ENCODE results near the gene MOSPD3. TPM values are rescaled to one million over a fixed set of nuclear protein-coding genes. Genes with fewer than 3 reads are reported as not detected.

MOSPD3 gene
- total and polyA plus RNA-seq, 2 of the 13 experiments (the other 11 are each of a cell fraction or from before 2014, with no cell fraction given) = 7.6 to 8.8 TPM

DNA sequence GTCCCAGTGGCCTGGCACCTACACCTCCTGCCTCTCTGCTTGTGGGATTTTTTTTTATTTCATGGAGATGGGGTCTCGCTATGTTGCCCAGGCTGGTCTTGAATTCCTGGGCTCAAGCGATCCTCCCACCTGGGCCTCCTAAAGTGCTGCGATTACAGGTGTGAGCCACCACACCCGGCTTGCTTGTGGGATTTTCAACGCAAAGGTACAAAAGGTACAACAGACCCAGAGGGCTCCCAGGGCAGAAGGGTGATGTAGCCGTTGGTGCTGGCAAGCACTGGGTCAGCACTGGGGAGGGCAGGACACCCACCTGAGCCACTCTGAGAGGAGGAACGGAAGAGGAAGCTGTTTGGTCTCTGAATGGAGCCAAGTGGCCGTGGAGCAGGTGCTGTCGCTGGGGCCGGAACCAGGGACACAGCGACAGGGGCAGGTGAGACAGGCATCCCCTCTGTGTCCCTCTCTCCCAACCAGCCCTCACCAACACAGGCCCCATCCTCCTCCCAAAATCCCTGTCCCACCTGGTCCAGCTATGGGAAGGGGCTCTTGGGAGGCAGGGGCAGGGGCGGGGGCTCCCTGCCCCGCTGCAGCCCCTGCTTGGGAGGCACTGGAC is 35.9 kb upstream of the MOSPD3 start:
- WGBS (ENCODE audit: low lambda C conversion rate) = 100% methylated on average over 11 of the region's 13 CpGs
- Histone ChIP-seq H3K36me3 (replicated peaks in 1 of 2; ENCODE audit: control insufficient read depth in 1 of 2, insufficient read depth in 2 of 2, low read length in 2 of 2) (peaks cover 13 to 28% of the 10 kb centered on the region in 2 experiments; a peak in 4 of 5 replicates), H3K9me3 (ENCODE audit: low read length) (no peaks in the 10 kb centered on the region), H3K79me2 (ENCODE audit: insufficient read depth, low read length) (no peaks in the 10 kb centered on the region), H3K4me3 (replicated peaks in 1 of 3; ENCODE audit: insufficient read depth in 1 of 3, low read depth in 2 of 3, low read length in 3 of 3) (no peak overlapping the region), H3K27me3 (ENCODE audit: control insufficient read depth in 1 of 2, insufficient read depth in 2 of 2, low read length in 2 of 2) (no peaks in the 10 kb centered on the region), H3K4me1 (ENCODE audit: insufficient read depth, low read length) (peaks cover 18% of the 10 kb centered on the region), H3K4me2 (ENCODE audit: low read depth, low read length) (no peak overlapping the region), H3K27ac (ENCODE audit: extremely low read length, insufficient read depth, low read length) (no peak overlapping the region), H3K9ac (ENCODE audit: insufficient read depth, low read depth, low read length) (no peak overlapping the region), H2AFZ (ENCODE audit: low read length) (no peak overlapping the region), H4K20me1 (ENCODE audit: insufficient read depth, low read length) (no peaks in the 10 kb centered on the region)
- no peak for ATAC-seq
- in situ Hi-C loops (cut with HindIII; ENCODE audit: extremely low pct_ligation_motif_present, low pct_unique_long_range_greater_than_20kb) = no loop called here
- POLR2A ChIA-PET = interaction anchor here (2.1 kb wide), 1 partner anchor 10 kb away, joined by 6 read pairs; the partner anchor contains the start of genes FBXO24 and LRCH4
- no peak for FAIRE-seq
- CTCF ChIA-PET (ENCODE audit: low intra/inter-chr PET ratio, low total read pairs) = no interaction called here
- no peak for DNase-seq (ENCODE audit: low spot score)
- BruUV-seq (replicated peaks) = no TSS peak
- no peak for TF ChIP-seq SNAPC2 (CRISPR knock-in tag; IDR thresholded peaks at IDR 0.05)
- no peak for TF ChIP-seq DPF2 (CRISPR knock-in tag; IDR thresholded peaks at IDR 0.05; ENCODE audit: borderline replicate concordance, low read depth)
- no peak for TF ChIP-seq JARID2 (CRISPR knock-in tag; IDR thresholded peaks at IDR 0.05; ENCODE audit: insufficient replicate concordance)
- TF ChIP-seq, protein P1, sequence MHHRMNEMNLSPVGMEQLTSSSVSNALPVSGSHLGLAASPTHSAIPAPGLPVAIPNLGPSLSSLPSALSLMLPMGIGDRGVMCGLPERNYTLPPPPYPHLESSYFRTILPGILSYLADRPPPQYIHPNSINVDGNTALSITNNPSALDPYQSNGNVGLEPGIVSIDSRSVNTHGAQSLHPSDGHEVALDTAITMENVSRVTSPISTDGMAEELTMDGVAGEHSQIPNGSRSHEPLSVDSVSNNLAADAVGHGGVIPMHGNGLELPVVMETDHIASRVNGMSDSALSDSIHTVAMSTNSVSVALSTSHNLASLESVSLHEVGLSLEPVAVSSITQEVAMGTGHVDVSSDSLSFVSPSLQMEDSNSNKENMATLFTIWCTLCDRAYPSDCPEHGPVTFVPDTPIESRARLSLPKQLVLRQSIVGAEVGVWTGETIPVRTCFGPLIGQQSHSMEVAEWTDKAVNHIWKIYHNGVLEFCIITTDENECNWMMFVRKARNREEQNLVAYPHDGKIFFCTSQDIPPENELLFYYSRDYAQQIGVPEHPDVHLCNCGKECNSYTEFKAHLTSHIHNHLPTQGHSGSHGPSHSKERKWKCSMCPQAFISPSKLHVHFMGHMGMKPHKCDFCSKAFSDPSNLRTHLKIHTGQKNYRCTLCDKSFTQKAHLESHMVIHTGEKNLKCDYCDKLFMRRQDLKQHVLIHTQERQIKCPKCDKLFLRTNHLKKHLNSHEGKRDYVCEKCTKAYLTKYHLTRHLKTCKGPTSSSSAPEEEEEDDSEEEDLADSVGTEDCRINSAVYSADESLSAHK (CRISPR knock-in tag; IDR thresholded peaks at IDR 0.05; ENCODE audit: borderline replicate concordance) = no peak
- no peak for TF ChIP-seq HMG20B (CRISPR knock-in tag; conservative IDR thresholded peaks at IDR 0.05)
- TF ChIP-seq CHD2 (IDR thresholded peaks at IDR 0.05; ENCODE audit: low read depth, low read length) = 0 out of 2 replicates have a peak, but pooled peaks have one; percentile 26
- TF ChIP-seq, protein P2, sequence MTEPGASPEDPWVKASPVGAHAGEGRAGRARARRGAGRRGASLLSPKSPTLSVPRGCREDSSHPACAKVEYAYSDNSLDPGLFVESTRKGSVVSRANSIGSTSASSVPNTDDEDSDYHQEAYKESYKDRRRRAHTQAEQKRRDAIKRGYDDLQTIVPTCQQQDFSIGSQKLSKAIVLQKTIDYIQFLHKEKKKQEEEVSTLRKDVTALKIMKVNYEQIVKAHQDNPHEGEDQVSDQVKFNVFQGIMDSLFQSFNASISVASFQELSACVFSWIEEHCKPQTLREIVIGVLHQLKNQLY (CRISPR knock-in tag; IDR thresholded peaks at IDR 0.05) = no peak
- TF ChIP-seq POLR2AphosphoS2 (IDR thresholded peaks at IDR 0.05; ENCODE audit: low read depth, low read length) = peak; percentile 74; the same call in 1 of the 2 replicates
- no peak for TF ChIP-seq ZNF329 (CRISPR knock-in tag; IDR thresholded peaks at IDR 0.05; ENCODE audit: low read depth)
- TF ChIP-seq, protein P3, sequence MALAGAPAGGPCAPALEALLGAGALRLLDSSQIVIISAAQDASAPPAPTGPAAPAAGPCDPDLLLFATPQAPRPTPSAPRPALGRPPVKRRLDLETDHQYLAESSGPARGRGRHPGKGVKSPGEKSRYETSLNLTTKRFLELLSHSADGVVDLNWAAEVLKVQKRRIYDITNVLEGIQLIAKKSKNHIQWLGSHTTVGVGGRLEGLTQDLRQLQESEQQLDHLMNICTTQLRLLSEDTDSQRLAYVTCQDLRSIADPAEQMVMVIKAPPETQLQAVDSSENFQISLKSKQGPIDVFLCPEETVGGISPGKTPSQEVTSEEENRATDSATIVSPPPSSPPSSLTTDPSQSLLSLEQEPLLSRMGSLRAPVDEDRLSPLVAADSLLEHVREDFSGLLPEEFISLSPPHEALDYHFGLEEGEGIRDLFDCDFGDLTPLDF (CRISPR knock-in tag; IDR thresholded peaks at IDR 0.05) = no peak
- 0 out of 2 replicates have a peak, but pooled peaks have one; percentile 44 for TF ChIP-seq ZNF121 (CRISPR knock-in tag; IDR thresholded peaks at IDR 0.05)
- TF ChIP-seq POLR2G (IDR thresholded peaks at IDR 0.05; ENCODE audit: low read depth, low read length) = peak; percentile 50; the same call in 1 of the 2 replicates
- intact Hi-C loops (cut with micrococcal nuclease; ENCODE audit: unreplicated experiment) = no loop called here
